ENCODE results near the gene DHRSX. TPM values are rescaled to one million over a fixed set of nuclear protein-coding genes. Genes with fewer than 3 reads are reported as not detected.

DHRSX gene
- total RNA-seq, 2 donors from 2014 or later, result 36.5 to 45.4 TPM

DNA sequence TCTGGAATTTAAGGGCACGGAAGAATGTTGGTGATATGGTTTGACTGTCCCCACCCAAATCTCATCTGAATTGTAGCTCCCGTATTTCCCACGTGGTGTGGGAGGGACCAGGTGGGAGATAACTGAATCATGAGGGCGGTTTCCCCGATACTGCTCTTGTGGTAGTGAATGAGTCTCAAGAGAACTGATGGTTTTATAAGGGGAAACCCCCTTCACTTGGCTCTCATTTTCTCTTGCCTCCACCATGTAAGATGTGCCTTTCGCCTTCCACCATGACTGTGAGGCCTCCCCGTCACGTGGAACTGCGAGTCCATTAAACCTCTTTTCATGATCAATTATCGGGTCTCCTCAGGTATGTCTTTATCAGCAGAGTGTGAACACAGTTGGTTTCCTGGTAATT is 25.6 kb upstream of the DHRSX start:
- TF ChIP-seq, protein P1, sequence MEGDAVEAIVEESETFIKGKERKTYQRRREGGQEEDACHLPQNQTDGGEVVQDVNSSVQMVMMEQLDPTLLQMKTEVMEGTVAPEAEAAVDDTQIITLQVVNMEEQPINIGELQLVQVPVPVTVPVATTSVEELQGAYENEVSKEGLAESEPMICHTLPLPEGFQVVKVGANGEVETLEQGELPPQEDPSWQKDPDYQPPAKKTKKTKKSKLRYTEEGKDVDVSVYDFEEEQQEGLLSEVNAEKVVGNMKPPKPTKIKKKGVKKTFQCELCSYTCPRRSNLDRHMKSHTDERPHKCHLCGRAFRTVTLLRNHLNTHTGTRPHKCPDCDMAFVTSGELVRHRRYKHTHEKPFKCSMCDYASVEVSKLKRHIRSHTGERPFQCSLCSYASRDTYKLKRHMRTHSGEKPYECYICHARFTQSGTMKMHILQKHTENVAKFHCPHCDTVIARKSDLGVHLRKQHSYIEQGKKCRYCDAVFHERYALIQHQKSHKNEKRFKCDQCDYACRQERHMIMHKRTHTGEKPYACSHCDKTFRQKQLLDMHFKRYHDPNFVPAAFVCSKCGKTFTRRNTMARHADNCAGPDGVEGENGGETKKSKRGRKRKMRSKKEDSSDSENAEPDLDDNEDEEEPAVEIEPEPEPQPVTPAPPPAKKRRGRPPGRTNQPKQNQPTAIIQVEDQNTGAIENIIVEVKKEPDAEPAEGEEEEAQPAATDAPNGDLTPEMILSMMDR (conservative IDR thresholded peaks at IDR 0.05), result no peak
- H3K36me3 Mint-ChIP-seq (ENCODE audit: low read depth), result no peaks in the 10 kb centered on the region
- H3K27me3 Mint-ChIP-seq (ENCODE audit: insufficient read depth), result no peaks in the 10 kb centered on the region
- Histone ChIP-seq H3K36me3 (ENCODE audit: control insufficient read depth, insufficient read depth, low read length) (no peaks in the 10 kb centered on the region), H3K27ac (ENCODE audit: low read depth, low read length) (no peak overlapping the region), H3K27me3 (ENCODE audit: control insufficient read depth, insufficient read depth, low read length, poor library complexity, severe bottlenecking) (no peaks in the 10 kb centered on the region), H3K9ac (ENCODE audit: extremely low read depth, low read length, poor library complexity, severe bottlenecking) (no peak overlapping the region), H3K4me1 (ENCODE audit: control insufficient read depth, insufficient read depth, low read length) (no peaks in the 10 kb centered on the region), H3K9me3 (ENCODE audit: control insufficient read depth, low read length) (no peaks in the 10 kb centered on the region), H3K4me3 (ENCODE audit: low read length) (no peak overlapping the region)
- peaks cover 14% of the 10 kb centered on the region for H3K9me3 Mint-ChIP-seq
- DNase-seq, result no peak
- peaks cover 4% of the 10 kb centered on the region for H3K4me1 Mint-ChIP-seq
- H3K27ac Mint-ChIP-seq, result no peak overlapping the region
- H3K4me3 Mint-ChIP-seq, result no peak overlapping the region
- 89 to 98% methylated on average over 7 to 10 of the region's 10 CpGs for WGBS, 2 experiments (ENCODE audit: insufficient coverage in 1 of 2, insufficient read length in 1 of 2)

DNA sequence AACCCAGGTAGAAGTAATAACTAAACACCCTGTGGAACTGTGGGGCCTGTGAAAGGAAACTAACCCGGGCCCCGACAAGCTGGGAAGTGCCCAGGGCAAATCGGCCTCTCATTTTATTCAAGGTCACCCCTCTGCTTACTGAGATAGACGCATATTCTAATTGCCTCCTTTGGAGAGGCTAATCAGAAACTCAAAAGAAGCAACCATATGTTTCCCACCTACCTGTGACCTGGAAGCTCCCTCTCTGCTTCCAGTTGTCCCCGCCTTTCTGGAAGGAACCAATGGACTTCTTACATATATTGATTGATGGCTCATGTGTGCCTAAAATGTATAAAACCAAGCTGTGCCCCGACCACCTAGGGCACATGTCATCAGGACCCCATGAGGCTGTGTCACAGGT is 23.1 kb upstream of the DHRSX start:
- Mint-ChIP-seq H3K4me1 (peaks cover 6% of the 10 kb centered on the region), H3K27ac (no peak overlapping the region), H3K36me3 (ENCODE audit: low read depth) (no peaks in the 10 kb centered on the region), H3K4me3 (no peak overlapping the region), H3K9me3 (peaks cover 14% of the 10 kb centered on the region), H3K27me3 (ENCODE audit: insufficient read depth) (no peaks in the 10 kb centered on the region)
- Histone ChIP-seq H3K9ac (ENCODE audit: extremely low read depth, low read length, poor library complexity, severe bottlenecking) (no peak overlapping the region), H3K4me3 (ENCODE audit: low read length) (no peak overlapping the region), H3K27ac (ENCODE audit: low read depth, low read length) (no peak overlapping the region), H3K36me3 (ENCODE audit: control insufficient read depth, insufficient read depth, low read length) (no peaks in the 10 kb centered on the region), H3K9me3 (ENCODE audit: control insufficient read depth, low read length) (no peaks in the 10 kb centered on the region), H3K27me3 (ENCODE audit: control insufficient read depth, insufficient read depth, low read length, poor library complexity, severe bottlenecking) (no peaks in the 10 kb centered on the region), H3K4me1 (ENCODE audit: control insufficient read depth, insufficient read depth, low read length) (no peaks in the 10 kb centered on the region)
- TF ChIP-seq, protein P1 (conservative IDR thresholded peaks at IDR 0.05), result no peak
- DNase-seq, result no peak
- 55 to 72% methylated on average over 4 to 6 of the region's 6 CpGs for WGBS, 2 experiments (ENCODE audit: insufficient coverage in 1 of 2, insufficient read length in 1 of 2)

DNA sequence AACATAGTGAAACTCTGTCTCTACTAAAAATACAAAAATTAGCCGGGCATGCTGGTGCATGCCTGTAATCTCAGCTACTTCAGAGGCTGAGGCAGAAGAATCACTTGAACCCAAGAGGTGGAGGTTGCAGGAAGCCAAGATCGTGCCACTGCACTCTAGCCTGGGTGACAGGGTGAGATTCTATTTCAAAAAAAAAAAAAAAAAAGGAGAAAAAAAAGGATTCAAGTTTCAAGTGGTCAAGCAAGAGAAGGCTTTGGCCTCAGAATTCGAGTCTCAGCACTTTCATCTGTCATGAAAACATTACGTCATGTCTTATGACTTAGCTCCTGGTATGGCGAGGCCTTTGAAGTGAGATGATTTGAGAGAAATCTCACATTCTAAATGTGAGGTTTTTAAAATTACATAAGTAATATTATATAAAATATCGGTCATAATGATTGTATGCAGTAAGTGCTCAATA is 21.2 kb upstream of the DHRSX start:
- no peaks in the 10 kb centered on the region for H3K36me3 Mint-ChIP-seq (ENCODE audit: low read depth)
- no peak overlapping the region for H3K4me3 Mint-ChIP-seq
- H3K36me3 ChIP-seq (ENCODE audit: control insufficient read depth, insufficient read depth, low read length), result no peaks in the 10 kb centered on the region
- H3K4me3 ChIP-seq (ENCODE audit: low read length), result no peak overlapping the region
- no peaks in the 10 kb centered on the region for H3K9me3 ChIP-seq (ENCODE audit: control insufficient read depth, low read length)
- WGBS, 2 experiments (ENCODE audit: insufficient coverage in 1 of 2, insufficient read length in 1 of 2), result 87 to 92% methylated on average over 3 to 6 of the region's 6 CpGs
- no peak overlapping the region for H3K27ac Mint-ChIP-seq
- H3K27me3 Mint-ChIP-seq (ENCODE audit: insufficient read depth), result no peaks in the 10 kb centered on the region
- H3K27ac ChIP-seq (ENCODE audit: low read depth, low read length), result no peak overlapping the region
- H3K4me1 ChIP-seq (ENCODE audit: control insufficient read depth, insufficient read depth, low read length), result no peaks in the 10 kb centered on the region
- TF ChIP-seq, protein P1 (conservative IDR thresholded peaks at IDR 0.05), result no peak
- peaks cover 6% of the 10 kb centered on the region for H3K9me3 Mint-ChIP-seq
- H3K9ac ChIP-seq (ENCODE audit: extremely low read depth, low read length, poor library complexity, severe bottlenecking), result no peak overlapping the region
- peaks cover 6% of the 10 kb centered on the region for H3K4me1 Mint-ChIP-seq
- DNase-seq, result no peak
- no peaks in the 10 kb centered on the region for H3K27me3 ChIP-seq (ENCODE audit: control insufficient read depth, insufficient read depth, low read length, poor library complexity, severe bottlenecking)

Measured in endodermal cell (in vitro differentiated cells).